H1 (cell line): ENCODE data around the gene MPPED1. TPM values are rescaled to one million over a fixed set of nuclear protein-coding genes. Genes with fewer than 3 reads are reported as not detected.

Source experiments
- BRCA1 ChIP-seq: IDR thresholded peaks from 2 replicates; pipeline ENCODE4 v1.6.1; 2012; ENCODE audit warnings: low read depth, low read length, improper control_type of control experiment
- CHD7 ChIP-seq: fragments of 300-600 bp; sonication (generic); IDR thresholded peaks from 2 replicates; pipeline ENCODE4 v1.7.1; 2012; ENCODE audit warnings: low read length, moderate library complexity, mild to moderate bottlenecking, inconsistent platforms; ENCODE audit not compliant: insufficient replicate concordance
- KDM5A ChIP-seq: fragments of 200-600 bp; IDR thresholded peaks from 2 replicates; pipeline ENCODE4 v1.7.1; 2012; ENCODE audit warnings: mild to moderate bottlenecking, low read length, inconsistent platforms, mixed read lengths
- RAD21 ChIP-seq, 2 experiments: IDR thresholded peaks in 1 of 2; conservative IDR thresholded peaks in 1 of 2; 2 replicates each; pipeline ENCODE4 v1.6.1; 2011; ENCODE audit warnings: low read depth in 2 of 2, low read length in 2 of 2, improper control_type of control experiment in 1 of 2, inconsistent platforms in 1 of 2, mild to moderate bottlenecking in 1 of 2, moderate library complexity in 1 of 2
- SIN3A ChIP-seq, 2 experiments: IDR thresholded peaks in 1 of 2; conservative IDR thresholded peaks in 1 of 2; 2 replicates each; pipeline ENCODE4 v1.6.1; 2011 to 2012; ENCODE audit warnings: low read length in 2 of 2, improper control_type of control experiment in 1 of 2, low read depth in 1 of 2, mild to moderate bottlenecking in 1 of 2
- SP4 ChIP-seq: IDR thresholded peaks from 2 replicates; pipeline ENCODE4 v1.6.1; 2012; ENCODE audit warnings: low read length, inconsistent platforms
- SUZ12 ChIP-seq: fragments of 200-600 bp; sonication (generic); IDR thresholded peaks from 2 replicates; pipeline ENCODE4 v1.6.1; 2012; ENCODE audit warnings: mild to moderate bottlenecking, inconsistent platforms, low read length, moderate library complexity, mixed read lengths
- polyA plus RNA-seq, 7 experiments: library from polyadenylated mRNA; depleted of rRNA in 3 of 7; stranded (reverse) in 5 of 7; unstranded in 2 of 7; fragments of >200 nt in 5 of 7; fragments of 200-250 nt in 2 of 7; gene quantifications; 1 replicate in 5 of 7; 2 replicates in 1 of 7; 4 replicates in 1 of 7; pipeline versions ENCODE4 v1.2.1 to v1.2.3, GENCODE V29; 2011 to 2013; ENCODE audit warnings: missing spikeins in 2 of 7, mixed read lengths in 2 of 7
- total RNA-seq: library from RNA; stranded (reverse); fragmentation: NEBNext Ultra II Directional; extraction: Animal tissue kit (Norgen Biotek cat#: 25700); gene quantifications from 2 replicates; pipeline ENCODE4 v1.2.1, GENCODE V29; 2021
- TF ChIP-seq, protein P1 (sequence below), 3 experiments: IDR thresholded peaks; 1 replicate in 2 of 3; 2 replicates in 1 of 3; pipeline versions ENCODE4 v1.5.1 to v1.6.1; 2011; ENCODE audit warnings: low read length in 3 of 3, mild to moderate bottlenecking in 3 of 3, inconsistent platforms in 2 of 3, low read depth in 1 of 3, moderate library complexity in 1 of 3; ENCODE audit not compliant: insufficient read depth in 1 of 3; ENCODE audit errors: control extremely low read depth in 1 of 3

Gene MPPED1
- total and polyA plus RNA-seq, 2 of the 8 experiments (the other 6 are each of a cell fraction or from before 2014, with no cell fraction given), result 0.29 to 0.37 TPM

DNA sequence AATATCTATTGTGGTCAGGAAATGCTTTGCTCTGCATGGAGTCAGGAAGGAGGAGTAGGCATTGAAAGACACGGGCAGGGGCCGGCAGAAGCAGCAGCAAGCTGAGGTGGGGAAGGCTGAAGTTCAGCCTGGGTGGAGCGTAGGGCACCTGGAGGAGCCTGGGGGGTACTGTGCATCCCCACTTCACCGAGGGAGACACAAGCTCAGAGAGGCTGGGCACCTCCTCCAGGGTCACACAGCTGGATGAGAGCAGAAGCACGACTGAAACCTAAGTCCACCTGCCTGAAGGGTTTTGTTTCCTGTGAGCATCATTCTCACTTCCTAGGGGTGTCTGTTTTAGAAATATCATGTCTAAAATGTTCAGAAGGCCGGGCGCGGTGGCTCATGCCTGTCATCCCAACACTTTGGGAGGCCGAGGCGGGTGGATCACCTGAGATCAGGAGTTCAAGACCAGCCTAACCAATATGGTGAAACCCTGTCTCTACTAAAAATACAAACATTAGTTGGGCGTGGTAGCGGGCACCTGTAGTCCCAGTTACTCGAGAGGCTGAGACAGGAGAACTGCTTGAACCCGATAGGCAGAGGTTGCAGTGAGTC is 138.3 kb downstream of the MPPED1 start (continued):
- TF ChIP-seq CHD7 (no peak), RAD21 (IDR thresholded peaks at IDR 0.05 in 1 of 2, conservative IDR thresholded peaks at IDR 0.05 in 1 of 2; ENCODE audit: low read depth in 2 of 2, low read length in 2 of 2) (no peak), SUZ12 (no peak), SP4 (no peak), BRCA1 (no peak), KDM5A (no peak), SIN3A (conservative IDR thresholded peaks at IDR 0.05 in 1 of 2, IDR thresholded peaks at IDR 0.05 in 1 of 2; ENCODE audit: low read depth in 1 of 2, low read length in 2 of 2) (no peak)
- TF ChIP-seq, protein P1, sequence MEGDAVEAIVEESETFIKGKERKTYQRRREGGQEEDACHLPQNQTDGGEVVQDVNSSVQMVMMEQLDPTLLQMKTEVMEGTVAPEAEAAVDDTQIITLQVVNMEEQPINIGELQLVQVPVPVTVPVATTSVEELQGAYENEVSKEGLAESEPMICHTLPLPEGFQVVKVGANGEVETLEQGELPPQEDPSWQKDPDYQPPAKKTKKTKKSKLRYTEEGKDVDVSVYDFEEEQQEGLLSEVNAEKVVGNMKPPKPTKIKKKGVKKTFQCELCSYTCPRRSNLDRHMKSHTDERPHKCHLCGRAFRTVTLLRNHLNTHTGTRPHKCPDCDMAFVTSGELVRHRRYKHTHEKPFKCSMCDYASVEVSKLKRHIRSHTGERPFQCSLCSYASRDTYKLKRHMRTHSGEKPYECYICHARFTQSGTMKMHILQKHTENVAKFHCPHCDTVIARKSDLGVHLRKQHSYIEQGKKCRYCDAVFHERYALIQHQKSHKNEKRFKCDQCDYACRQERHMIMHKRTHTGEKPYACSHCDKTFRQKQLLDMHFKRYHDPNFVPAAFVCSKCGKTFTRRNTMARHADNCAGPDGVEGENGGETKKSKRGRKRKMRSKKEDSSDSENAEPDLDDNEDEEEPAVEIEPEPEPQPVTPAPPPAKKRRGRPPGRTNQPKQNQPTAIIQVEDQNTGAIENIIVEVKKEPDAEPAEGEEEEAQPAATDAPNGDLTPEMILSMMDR (IDR thresholded peaks at IDR 0.05; ENCODE audit: control extremely low read depth in 1 of 3, insufficient read depth in 1 of 3, low read depth in 1 of 3, low read length in 3 of 3), result no peak
